ENCODE results near the gene FUZ. TPM values are rescaled to one million over a fixed set of nuclear protein-coding genes. Genes with fewer than 3 reads are reported as not detected.

FUZ gene
- total and polyA plus RNA-seq, 2 donors (not counting 1 experiment from before 2014, with no cell fraction given), result 30.2 to 31.5 TPM

GRCh38 chr19:49767967-49768581 lies 45.0 kb downstream of the FUZ start:
- Histone ChIP-seq H3K4me1 (ENCODE audit: control insufficient read depth in 2 of 2, insufficient read depth in 2 of 2, low read length in 2 of 2) (peaks cover 15 to 24% of the 10 kb centered on the region in 2 donors), H3K9me3 (ENCODE audit: control extremely low read depth in 1 of 3, control insufficient read depth in 2 of 3, insufficient read depth in 1 of 3, low read length in 2 of 3) (no peaks in the 10 kb centered on the region), H2AFZ (ENCODE audit: insufficient read depth, low read depth, low read length, poor library complexity, severe bottlenecking) (no peak overlapping the region), H3K27me3 (replicated peaks in 1 of 4; ENCODE audit: control extremely low read depth in 1 of 4, control insufficient read depth in 3 of 4, insufficient read depth in 4 of 4, low read length in 3 of 4) (no peaks in the 10 kb centered on the region), H3K36me3 (replicated peaks in 1 of 2; ENCODE audit: control extremely low read depth in 1 of 2, control insufficient read depth in 1 of 2, extremely low read depth in 1 of 2, insufficient read depth in 2 of 2, low read length in 1 of 2) (no peaks in the 10 kb centered on the region), H4K20me1 (ENCODE audit: control insufficient read depth, insufficient read depth, low read length, poor library complexity, severe bottlenecking) (peaks cover 20% of the 10 kb centered on the region), H3K79me2 (ENCODE audit: control insufficient read depth, insufficient read depth, low read length) (peaks cover 59% of the 10 kb centered on the region), H3K9ac (ENCODE audit: low read length) (peak overlapping the region; percentile 96), H3K4me3 (ENCODE audit: control extremely low read depth in 1 of 5, extremely low read depth in 1 of 5, insufficient read depth in 1 of 5, low read depth in 2 of 5, low read length in 4 of 5) (peak overlapping the region in 4 of 5 experiments; percentile 75 to 98 (median 82)), H3K27ac (ENCODE audit: low read length in 2 of 2) (no peak overlapping the region), H3K4me2 (replicated peaks; ENCODE audit: low read depth, low read length, poor library complexity, severe bottlenecking) (peak overlapping the region; percentile 91)
- ChIA-PET CTCF (interaction anchor here (0.6 kb wide), 1 partner anchor 109 kb away, joined by 3 read pairs; the partner anchor contains the start of genes AKT1S1 and TBC1D17), POLR2A (no interaction called here)
- no peaks in the 10 kb centered on the region for H3K9me3 Mint-ChIP-seq (ENCODE audit: insufficient read depth)
- H3K27me3 Mint-ChIP-seq, result no peaks in the 10 kb centered on the region
- peaks cover 42% of the 10 kb centered on the region for H3K4me1 Mint-ChIP-seq
- DNase-seq (no peak), ATAC-seq (ENCODE audit: low read depth) (no peak)
- peak overlapping the region; percentile 76 for H3K27ac Mint-ChIP-seq
- TF ChIP-seq, protein P1, sequence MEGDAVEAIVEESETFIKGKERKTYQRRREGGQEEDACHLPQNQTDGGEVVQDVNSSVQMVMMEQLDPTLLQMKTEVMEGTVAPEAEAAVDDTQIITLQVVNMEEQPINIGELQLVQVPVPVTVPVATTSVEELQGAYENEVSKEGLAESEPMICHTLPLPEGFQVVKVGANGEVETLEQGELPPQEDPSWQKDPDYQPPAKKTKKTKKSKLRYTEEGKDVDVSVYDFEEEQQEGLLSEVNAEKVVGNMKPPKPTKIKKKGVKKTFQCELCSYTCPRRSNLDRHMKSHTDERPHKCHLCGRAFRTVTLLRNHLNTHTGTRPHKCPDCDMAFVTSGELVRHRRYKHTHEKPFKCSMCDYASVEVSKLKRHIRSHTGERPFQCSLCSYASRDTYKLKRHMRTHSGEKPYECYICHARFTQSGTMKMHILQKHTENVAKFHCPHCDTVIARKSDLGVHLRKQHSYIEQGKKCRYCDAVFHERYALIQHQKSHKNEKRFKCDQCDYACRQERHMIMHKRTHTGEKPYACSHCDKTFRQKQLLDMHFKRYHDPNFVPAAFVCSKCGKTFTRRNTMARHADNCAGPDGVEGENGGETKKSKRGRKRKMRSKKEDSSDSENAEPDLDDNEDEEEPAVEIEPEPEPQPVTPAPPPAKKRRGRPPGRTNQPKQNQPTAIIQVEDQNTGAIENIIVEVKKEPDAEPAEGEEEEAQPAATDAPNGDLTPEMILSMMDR (IDR thresholded peaks at IDR 0.05), result no peak
- peak overlapping the region; percentile 93 for H3K4me3 Mint-ChIP-seq
- 92% methylated on average over 12 of the region's 12 CpGs for WGBS (ENCODE audit: insufficient coverage)
- intact Hi-C loops (cut with micrococcal nuclease), result loop anchor here (2.0 to 5.0 kb wide), 3 partner anchors 271 to 1299 kb away; partner anchors contain the start of genes CYTH2 and RPS11

DNA sequence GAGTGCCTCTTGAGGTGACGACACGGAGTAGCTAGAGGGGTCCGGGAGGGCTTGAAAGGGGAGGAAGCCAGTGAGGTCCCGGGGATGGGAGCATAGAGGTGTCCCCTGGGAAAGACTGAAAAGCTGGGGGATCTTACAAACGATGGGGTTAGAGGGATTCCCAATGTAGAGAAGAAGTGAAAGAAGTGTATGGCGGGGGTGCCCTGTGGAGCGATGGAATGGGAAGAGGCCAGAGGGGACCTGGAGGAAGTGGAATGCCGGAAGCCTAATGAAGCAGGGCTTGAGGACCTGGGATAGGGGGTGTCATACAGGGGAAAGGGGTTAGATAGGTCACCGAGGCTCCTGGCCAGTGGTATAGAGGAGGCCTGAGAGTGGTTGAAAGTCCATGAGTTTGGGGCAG lies 45.7 kb downstream of the FUZ start:
- ATAC-seq (ENCODE audit: low read depth) (no peak), DNase-seq (no peak)
- Histone ChIP-seq H3K9ac (ENCODE audit: low read length) (peak overlapping the region; percentile 96), H3K27me3 (replicated peaks in 1 of 4; ENCODE audit: control extremely low read depth in 1 of 4, control insufficient read depth in 3 of 4, insufficient read depth in 4 of 4, low read length in 3 of 4) (no peaks in the 10 kb centered on the region), H3K4me3 (ENCODE audit: control extremely low read depth in 1 of 5, extremely low read depth in 1 of 5, insufficient read depth in 1 of 5, low read depth in 2 of 5, low read length in 4 of 5) (peak overlapping the region; percentile 75 to 98 (median 88)), H2AFZ (ENCODE audit: insufficient read depth, low read depth, low read length, poor library complexity, severe bottlenecking) (peak overlapping the region; percentile 92), H3K4me1 (ENCODE audit: control insufficient read depth in 2 of 2, insufficient read depth in 2 of 2, low read length in 2 of 2) (peaks cover 15 to 24% of the 10 kb centered on the region in 2 donors), H4K20me1 (ENCODE audit: control insufficient read depth, insufficient read depth, low read length, poor library complexity, severe bottlenecking) (peaks cover 13% of the 10 kb centered on the region), H3K9me3 (ENCODE audit: control extremely low read depth in 1 of 3, control insufficient read depth in 2 of 3, insufficient read depth in 1 of 3, low read length in 2 of 3) (no peaks in the 10 kb centered on the region), H3K27ac (ENCODE audit: low read length in 2 of 2) (peak overlapping the region; percentile 54 to 85), H3K36me3 (replicated peaks in 1 of 2; ENCODE audit: control extremely low read depth in 1 of 2, control insufficient read depth in 1 of 2, extremely low read depth in 1 of 2, insufficient read depth in 2 of 2, low read length in 1 of 2) (no peaks in the 10 kb centered on the region), H3K79me2 (ENCODE audit: control insufficient read depth, insufficient read depth, low read length) (peaks cover 52% of the 10 kb centered on the region), H3K4me2 (replicated peaks; ENCODE audit: low read depth, low read length, poor library complexity, severe bottlenecking) (peak overlapping the region; percentile 91)
- CTCF ChIA-PET, result interaction anchor here (0.6 to 1.9 kb wide), 3 partner anchors 46 to 109 kb away, joined by 3 to 10 read pairs (median 6); partner anchors contain the start of genes AKT1S1, FUZ and TBC1D17
- POLR2A ChIA-PET, result interaction anchor here (1.6 to 2.0 kb wide), 2 partner anchors 45 to 102 kb away, joined by 5 to 12 read pairs; partner anchors contain the start of gene FUZ
- H3K4me1 Mint-ChIP-seq, result peaks cover 39% of the 10 kb centered on the region
- peak overlapping the region; percentile 93 for H3K4me3 Mint-ChIP-seq
- WGBS (ENCODE audit: insufficient coverage), result under 1% methylated on average over 9 of the region's 9 CpGs
- no peaks in the 10 kb centered on the region for H3K27me3 Mint-ChIP-seq
- intact Hi-C loops (cut with micrococcal nuclease), result loop anchor here (2.0 to 5.0 kb wide), 3 partner anchors 270 to 1299 kb away; partner anchors contain the start of genes CYTH2 and RPS11
- TF ChIP-seq, protein P1 (IDR thresholded peaks at IDR 0.05), result no peak
- TF ChIP-seq EZH2 (IDR thresholded peaks at IDR 0.05; ENCODE audit: borderline replicate concordance, insufficient read depth, low read depth, low read length, poor library complexity, severe bottlenecking), result no peak
- H3K27ac Mint-ChIP-seq, result peak overlapping the region; percentile 76
- H3K9me3 Mint-ChIP-seq (ENCODE audit: insufficient read depth), result no peaks in the 10 kb centered on the region
